ENCODE results near the gene TMEM132D.

The TMEM132D gene

DNA sequence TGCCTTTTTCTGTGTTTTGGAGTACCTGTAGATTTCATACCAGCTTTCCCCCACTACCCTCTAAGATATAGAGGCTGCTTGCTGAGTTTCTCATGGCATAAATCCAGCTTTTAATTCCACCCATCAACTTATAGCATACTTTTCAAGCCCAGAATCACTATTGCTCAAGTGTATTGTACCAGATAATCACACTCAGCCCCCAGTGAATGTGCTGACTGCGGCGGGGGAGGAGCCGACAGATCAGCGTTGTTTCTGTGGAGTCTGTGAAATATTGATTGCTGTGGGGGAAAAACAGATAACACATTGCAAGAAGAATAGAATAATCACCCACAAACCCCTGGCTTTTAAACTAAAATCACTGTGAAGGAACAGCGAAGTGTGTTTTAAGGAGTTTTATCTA lies 296.1 kb downstream of the TMEM132D start:
- TF ChIP-seq CTCF (conservative IDR thresholded peaks at IDR 0.05; ENCODE audit: control insufficient read depth, insufficient read depth, low read depth, low read length) = no peak
- no peak for DNase-seq (ENCODE audit: low read depth)
- H3K4me3 ChIP-seq (ENCODE audit: control insufficient read depth, low read depth, low read length) = no peak overlapping the region

- no peak for TF ChIP-seq CTCF (conservative IDR thresholded peaks at IDR 0.05; ENCODE audit: control insufficient read depth, insufficient read depth, low read depth, low read length)
- H3K4me3 ChIP-seq (ENCODE audit: control insufficient read depth, low read depth, low read length) = no peak overlapping the region
- DNase-seq (ENCODE audit: low read depth) = no peak
Measured at GRCh38 chr12:129607301-129607700, 296.5 kb downstream of the TMEM132D start.

DNA sequence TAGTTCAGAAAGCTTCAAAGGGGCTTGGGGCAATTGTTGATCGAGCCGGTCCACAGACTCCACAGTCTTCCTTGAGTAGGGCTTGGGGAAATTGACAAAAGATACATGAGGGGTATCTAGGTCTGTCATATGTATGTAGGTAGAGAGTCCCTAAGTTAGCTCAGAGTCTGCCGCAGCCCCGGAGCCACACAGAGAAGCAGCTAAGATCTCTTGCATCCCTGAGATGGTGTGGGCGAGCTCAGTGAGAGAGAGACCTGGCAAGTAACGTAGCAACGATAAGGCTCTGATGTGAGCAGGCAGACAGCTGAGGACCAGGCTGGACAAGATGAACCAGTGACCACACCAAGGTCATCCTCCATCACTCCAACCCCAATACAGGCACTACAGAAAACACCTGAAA lies 297.6 kb downstream of the TMEM132D start:
- H3K4me3 ChIP-seq (ENCODE audit: control insufficient read depth, low read depth, low read length) = no peak overlapping the region
- TF ChIP-seq CTCF (conservative IDR thresholded peaks at IDR 0.05; ENCODE audit: control insufficient read depth, insufficient read depth, low read depth, low read length) = no peak
- no peak for DNase-seq (ENCODE audit: low read depth)

DNA sequence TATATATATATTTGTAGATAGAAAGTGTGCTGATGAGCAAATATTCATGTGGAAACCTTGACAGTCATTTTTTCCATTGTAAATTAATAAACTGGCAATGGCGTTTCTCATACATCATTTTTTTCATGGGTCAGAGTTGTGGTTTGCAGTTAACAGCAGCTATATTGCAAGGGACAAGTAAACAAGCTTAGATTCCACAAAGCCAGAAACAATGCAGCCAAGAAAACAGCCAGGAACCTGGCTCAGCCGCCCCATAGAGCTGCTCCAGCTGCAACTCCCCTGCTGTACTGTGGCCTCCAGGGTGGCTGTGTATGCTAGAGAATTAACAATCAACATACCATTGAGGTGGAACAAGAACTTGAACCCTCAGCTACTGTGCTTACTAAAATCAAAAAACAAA lies 298.2 kb downstream of the TMEM132D start:
- H3K4me3 ChIP-seq (ENCODE audit: control insufficient read depth, low read depth, low read length) = no peak overlapping the region
- TF ChIP-seq CTCF (conservative IDR thresholded peaks at IDR 0.05; ENCODE audit: control insufficient read depth, insufficient read depth, low read depth, low read length) = no peak
- no peak for DNase-seq (ENCODE audit: low read depth)

DNA sequence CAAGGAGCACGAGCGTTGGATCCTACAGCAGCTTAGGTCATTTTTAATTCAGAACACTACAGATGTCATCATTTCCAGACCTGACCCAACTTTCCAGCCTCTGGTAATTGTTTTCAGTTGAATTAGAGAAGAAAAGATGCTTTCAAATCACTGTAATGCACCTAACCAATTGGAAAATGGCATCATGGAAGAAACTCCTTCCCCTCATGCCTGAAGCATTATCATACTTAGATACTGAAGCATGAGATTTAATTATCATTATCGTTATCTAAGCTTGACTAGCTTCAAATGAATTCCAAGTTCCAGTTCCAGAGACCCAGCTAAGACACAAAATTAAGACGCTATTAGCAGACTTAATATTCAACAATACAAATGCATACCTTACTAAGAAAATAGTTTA lies 299.3 kb downstream of the TMEM132D start:
- no peak overlapping the region for H3K4me3 ChIP-seq (ENCODE audit: control insufficient read depth, low read depth, low read length)
- DNase-seq (ENCODE audit: low read depth) = no peak
- TF ChIP-seq CTCF (conservative IDR thresholded peaks at IDR 0.05; ENCODE audit: control insufficient read depth, insufficient read depth, low read depth, low read length) = no peak

DNA sequence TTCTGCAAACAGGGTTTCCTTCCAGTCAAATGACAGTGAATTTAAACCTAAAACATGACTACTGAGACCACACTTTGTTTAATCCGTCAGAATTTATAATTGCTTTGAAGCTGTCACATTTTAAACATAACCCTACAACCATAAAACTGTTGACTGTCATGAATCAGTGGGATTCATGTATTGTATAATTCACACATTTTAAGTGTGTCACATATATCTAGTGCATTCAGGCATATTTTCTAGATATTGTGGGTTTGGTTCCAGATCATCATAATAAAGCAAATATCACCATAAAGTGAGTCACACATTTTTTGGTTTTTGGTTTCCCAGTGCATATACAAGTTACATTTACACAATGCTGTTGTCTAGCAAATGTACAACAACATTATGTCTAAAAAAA lies 304.4 kb downstream of the TMEM132D start:
- no peak for DNase-seq (ENCODE audit: low read depth)
- no peak for TF ChIP-seq CTCF (conservative IDR thresholded peaks at IDR 0.05; ENCODE audit: control insufficient read depth, insufficient read depth, low read depth, low read length)
- H3K4me3 ChIP-seq (ENCODE audit: control insufficient read depth, low read depth, low read length) = no peak overlapping the region

DNA sequence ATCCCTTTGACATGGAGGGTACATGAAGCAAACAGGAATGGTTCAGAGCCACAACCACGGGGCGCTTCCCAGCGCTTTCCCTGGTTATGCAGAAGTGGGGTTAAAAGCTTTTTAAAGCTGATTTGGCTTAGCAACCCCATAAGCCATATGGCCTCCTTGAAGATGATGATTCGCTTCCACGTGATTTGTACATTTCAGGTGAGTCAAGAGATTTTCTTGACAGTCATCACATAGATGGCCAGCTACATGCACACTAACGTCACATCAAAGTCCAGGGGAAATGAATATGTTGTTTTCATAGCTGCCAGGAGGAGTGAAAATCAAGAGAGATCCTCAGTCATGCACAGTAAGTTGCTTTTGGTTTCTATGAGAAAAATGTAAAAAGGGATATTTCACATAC lies 309.7 kb downstream of the TMEM132D start:
- H3K4me3 ChIP-seq (ENCODE audit: control insufficient read depth, low read depth, low read length) = no peak overlapping the region
- no peak for TF ChIP-seq CTCF (conservative IDR thresholded peaks at IDR 0.05; ENCODE audit: control insufficient read depth, insufficient read depth, low read depth, low read length)
- DNase-seq (ENCODE audit: low read depth) = no peak

Measured in fibroblast of mammary gland (primary cell).